Stimulated activated CD4-positive, alpha-beta T cell treated with anti-CD3 and anti-CD28 coated beads, Interleukin-15, amount 100 ng/mL, for 48 hours (primary cell): ENCODE data around the gene GMIP.

Experiments
- DNase-seq, 2 donors: peaks; one replicate each; pipeline ENCODE4 v3.0.0-alpha.2; 2020; ENCODE audit warnings: low read depth in 2 of 2

Gene GMIP

DNA sequence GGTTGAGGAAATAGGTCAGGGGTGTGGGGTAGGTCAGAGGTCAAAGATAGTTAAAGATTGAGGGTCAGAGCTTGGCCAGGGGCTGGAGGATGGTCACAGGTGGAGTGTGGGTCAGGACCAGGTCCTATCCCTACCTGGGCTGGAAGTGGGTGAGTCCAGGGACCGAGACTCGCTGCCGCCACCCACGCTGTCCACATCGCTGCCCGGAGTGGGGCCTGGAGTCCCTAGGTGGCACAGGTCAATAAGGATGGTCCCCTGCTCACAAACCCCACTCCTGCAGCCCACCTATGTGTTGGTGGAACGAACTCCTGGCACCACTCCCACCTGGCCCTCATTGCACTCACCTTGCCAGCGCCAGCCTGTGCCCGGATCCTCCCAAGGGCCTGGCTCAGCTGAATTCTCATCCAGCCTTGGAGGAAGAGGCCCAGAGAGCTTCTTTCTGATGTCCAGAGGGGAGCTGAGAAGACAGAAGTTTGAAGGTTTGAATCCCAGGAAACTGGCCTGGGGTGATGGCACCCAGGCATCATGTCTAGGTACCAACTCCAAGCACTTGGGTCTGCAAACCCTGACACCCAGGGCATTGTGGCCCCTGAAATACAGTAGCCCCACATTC is 6.8 kb downstream of the GMIP start:
- no peak for DNase-seq

DNA sequence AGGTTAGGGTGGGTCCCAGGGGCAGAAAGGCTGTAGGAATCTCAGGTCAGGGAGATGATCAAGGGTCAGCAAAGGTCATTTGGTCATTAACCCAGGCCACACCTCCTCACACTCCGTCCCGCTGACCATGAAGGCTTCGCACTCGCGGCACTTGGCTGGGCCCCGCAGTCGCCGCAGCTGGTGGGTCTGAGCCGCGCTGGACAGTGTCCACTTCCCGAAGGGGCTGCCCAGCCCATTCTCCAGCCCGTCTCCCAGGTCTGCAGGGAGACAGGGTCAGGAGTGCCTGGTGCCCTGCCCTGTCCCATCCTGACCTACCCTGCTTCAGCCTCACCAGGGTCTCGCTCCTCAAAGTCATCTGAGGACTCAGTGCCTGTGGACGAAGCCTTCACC is 8.1 kb downstream of the GMIP start:
- no peak for DNase-seq

DNA sequence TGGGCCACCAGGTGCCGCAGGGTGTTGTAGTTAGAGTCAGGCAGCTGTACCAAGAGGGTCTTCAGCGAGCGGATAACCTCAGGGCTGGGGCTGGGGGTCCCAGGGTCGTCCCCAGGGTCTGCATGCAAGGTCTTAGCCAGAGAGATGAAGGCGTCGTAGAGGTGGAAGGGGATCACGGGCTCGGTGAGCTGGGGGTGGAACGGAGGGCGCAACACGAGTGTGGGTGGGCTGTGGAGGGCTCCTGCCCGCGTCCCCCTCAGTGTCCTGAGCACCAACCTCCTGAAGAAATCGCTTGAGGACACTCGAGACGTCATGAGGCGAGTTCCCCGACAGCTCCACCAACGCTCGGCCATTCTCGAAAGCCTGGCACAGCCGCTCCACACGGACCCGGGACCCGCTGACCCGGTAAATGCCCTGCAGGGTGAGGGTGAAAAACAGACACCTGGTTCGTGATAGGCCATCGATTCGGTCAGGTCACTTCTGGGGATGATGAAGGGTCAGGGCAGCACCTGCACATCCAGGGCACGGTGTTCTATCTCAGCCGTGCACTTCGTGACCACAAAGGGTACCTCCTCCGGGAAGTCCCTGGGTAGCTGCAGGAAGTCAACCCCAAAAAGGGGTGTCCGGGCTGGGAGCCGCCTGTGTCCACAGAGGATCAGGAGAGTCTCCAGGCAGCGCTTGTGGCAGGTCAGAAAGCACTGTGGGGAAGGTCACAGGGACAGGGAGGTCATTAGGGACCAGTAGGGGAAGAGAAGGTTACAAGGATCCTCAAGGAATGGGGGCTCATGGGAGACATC is 8.7 kb downstream of the GMIP start:
- no peak for DNase-seq

DNA sequence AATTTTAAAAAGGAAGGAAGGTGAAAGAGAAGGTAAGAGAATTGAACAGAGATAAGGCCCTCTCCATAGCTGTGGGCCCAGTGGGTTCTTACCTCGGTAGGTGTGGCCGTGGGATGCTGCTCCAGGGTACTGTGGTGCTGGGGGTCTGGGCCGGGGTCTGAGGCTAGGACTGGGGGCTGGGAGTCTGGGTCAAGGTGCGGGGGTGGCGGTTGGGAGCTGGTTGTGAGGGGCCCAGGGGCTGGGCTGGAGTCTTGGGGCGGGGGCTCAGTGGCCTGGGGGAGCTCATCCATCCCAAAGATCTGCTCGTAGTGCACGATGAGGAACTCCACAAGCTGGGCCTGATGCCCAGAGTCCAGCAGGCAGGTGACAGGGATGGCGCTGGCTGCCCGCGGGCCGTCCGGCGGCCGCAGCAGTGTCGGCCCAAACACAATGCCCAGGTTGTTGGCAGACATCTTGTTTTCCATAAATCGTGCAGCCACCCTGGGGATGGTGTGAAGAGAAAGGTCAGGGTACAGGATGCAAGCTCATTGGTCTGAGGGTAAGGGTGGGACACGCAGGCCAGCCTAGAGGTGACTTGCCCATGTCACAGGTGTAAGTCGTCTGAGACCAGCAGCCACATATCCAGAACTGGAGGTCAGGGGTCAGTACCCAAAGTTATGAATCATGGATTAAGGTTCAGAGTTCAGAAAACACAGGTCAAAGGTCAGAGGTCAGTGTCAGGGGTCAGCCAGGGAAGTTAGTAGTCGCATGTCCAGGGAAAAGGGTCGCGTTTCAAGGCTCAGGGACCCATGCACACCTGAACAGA is 9.5 kb downstream of the GMIP start:
- DNase-seq: no peak

DNA sequence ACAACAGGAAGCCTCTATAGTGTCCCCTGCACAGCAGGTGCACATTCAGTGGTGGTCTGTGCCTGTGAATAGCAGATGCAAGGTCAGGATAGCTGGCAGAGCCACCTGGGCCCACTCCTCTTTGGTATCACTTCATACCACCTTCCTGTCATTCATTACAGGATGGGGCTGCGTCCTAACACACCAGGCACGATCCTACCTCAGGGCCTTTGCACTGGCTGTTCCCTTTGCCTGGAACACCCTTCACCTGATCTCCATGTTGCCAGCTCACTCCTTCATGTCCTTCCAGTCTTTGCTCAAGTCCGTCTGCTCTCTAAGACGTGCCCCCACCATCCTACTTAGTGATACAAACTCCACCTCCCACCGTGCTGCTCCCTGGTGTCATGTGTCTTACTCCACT is 10.8 kb downstream of the GMIP start:
- no peak for DNase-seq

DNA sequence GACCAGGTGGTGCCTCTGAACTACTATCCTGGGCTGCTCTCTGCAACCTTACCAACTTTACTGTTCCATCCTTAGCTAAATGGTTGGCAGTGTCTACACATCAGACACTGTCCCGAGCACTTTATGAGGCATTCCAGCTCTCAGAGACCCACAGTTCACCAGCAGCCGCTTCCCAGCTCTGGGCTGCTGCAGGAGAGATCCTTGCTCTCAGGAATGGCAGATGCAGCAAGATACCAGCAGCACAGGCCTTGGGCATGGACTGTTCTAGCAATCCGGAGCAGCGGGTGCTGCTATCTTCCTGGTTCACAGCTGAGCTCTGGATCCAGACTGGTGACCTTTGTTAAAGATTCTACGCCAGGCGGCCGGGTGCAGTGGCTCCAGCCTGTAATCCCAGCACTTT is 12.1 kb downstream of the GMIP start:
- DNase-seq: no peak

DNA sequence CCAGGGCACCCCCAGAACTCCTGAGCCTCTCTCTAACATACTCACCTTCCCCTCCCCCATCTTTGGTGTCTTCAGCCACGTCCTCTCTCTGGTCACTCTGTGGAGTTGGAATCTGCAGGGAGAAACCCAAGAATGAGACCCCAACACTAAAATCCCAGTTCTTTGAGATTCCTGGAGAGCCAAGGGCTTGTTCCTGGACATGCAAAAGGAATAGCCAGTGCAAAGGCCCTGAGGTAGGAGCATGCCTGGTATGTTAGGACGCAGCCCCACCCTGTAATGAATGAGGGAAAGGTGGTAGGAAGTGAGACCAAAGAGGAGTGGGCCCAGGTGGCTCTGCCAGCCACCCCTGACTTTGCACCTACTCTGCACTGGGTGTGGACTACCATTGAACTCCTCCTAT is 13.0 kb downstream of the GMIP start:
- no peak for DNase-seq

DNA sequence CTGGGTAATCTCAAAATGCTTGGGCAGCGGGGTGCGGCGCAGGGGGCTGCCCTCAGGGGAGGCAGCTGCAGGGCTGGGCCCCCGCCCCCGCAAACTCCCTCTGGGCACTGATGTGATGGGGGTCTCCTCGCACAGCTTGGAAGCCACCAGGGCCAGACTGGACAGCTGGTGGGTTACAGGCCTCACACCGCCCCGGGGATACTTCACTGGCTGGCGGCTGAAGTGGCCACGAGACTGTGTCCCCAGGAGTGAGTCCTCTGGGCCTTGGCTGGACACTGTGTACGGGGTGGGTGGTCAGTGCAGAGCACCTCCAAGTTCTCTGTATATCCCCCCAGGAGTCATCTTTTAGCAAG is 13.4 kb downstream of the GMIP start:
- no peak for DNase-seq

DNA sequence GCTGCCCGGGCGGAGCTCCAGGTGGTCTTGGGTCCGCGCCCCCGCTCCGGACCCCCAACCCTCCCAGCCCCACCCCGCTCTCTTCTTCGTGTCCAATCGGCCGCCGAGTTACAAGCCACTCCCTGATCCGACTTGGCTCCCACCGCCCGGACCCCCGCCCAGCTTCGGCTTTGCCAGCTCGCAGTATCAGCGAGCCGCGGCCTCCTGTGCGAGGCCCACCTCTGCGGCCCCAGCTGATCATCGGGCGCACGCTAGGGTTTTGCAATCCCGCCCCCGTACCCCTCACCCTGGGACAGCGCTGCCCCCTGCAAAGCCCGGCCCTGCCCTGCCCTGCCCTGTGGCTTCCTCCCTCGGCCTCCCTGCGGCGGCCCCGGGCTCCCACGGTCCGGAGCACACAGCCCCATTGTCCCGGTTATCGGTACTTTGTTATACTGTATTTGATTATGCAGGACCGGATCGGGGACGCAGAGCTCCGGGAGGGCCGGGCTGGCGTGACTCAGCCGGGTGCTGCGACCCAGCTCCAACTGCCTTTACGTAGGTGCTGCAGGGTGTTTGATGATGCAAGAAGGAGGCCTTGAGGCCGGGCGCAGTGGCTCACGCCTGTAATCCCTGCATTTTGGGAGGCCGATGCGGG is 14.8 kb downstream of the GMIP start:
- DNase-seq: peak in 1 of 2 donors; percentile 33

DNA sequence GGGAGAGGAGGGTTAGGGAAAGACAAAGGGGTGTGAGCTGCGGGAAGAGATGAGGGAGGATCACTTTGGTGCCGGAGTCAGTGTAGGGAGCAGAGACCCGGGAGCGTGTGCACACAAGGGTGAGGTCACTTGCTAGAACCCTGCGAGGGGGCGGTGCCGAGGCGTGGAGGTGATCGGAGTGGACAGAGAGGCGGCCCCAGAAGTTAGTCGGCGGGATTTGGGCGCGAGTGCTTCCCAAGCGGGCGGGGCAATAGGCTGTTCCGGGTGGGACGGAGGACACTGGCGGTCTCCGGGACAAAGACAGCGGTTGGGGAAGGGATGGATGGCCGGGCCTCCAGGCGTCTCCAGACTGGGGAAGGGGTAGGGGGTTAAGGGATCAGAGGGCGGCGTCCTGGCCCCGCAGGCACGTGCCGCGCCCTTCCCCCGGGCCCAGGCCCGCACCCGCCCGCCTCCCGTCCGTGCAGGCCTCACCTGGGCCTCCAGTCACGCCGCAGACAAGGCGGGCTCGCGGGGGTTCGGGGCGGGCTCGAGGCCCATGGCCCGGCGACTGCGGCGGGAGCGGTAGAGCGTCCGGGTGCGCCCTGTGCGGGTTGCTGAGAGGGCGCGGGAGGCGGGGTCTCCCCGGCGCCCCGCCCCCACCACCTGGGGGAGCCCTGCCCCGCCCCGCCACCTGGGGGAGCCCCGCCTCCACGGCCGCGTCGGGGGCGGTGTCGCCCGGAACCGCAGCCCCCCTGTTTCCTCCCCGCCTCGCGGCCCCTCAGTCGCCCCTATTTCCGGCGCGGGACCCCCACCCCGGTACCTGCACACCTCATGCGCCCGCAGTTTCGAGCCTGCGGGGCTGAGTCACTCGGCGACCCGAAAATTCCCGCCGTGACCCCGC is 15.6 kb downstream of the GMIP start, which contains the start of gene LPAR2:
Gene LPAR2 (minus strand): TSS at position 600 of the 880 bp plus-strand sequence. CDS start 945 bp downstream, outside the sequence.
- peak in 1 of 2 donors; percentile 56 for DNase-seq

DNA sequence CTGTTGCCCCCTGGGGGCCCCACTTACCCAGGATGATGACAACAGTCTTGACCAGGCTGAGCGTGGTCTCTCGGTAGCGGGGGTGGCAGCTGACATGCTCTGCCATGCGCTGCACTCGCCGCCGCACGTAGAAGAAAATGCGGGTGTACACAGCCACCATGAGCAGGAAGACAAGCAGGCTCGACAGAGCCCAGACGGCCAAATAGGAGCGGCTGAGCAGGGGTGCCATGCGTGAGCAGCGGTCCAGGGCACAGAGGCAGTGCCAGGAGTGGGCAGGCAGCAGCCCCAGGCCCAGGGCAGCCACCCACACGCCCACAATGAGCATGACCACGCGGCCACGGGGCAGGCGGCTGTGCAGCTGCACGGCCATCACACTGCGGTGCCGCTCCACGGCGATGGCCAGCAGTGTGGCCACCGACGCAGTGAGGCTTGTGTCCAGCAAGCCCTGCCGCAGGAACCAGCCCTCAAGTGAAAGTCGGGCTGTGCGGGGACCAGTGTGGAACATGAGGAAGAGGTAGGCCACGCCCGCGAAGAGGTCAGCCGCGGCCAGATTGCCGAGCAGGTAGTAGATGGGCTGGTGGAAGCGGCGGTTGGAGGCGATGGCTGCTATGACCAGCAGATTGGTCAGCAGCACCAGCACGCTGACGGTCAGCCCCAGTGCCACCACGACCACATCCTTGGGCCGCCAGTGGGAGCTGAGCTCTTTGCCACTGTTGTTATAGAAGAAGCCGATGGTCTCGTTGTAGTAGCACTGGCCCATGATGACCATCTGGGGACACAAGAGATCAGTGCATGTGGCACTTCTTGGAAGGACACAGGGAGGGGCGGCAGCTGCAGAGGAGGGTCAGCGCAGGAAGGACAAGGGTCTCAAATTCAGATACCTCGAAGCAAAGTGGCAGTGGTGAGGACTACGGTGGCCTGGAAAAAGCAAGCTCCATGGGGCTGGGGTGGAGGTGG is 16.7 kb downstream of the GMIP start:
- no peak for DNase-seq

DNA sequence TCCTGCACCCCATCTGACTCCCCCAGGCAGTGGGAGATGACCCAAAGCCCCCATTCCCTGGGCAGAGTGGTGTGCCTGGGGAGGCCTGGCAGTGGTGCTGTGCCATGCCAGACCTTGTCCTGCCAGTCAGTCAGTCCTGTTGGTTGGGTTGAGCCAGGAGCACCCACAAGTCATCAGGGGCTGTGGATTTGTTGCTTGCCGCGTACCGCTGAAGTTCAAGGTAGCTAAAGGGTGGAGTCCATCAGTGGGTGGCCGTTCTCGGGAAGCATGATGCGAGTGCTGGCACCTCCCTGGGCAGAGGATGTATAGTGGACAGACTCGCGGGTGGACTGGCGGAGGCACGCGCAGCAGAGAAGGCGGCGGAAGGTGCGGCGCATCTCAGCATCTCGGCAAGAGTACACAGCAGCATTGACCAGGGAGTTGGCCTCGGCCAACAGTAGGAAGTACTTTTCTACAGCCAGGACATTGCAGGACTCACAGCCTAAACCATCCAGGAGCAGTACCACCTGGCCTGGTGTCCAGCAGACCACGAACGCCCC is 19.4 kb downstream of the GMIP start:
- DNase-seq: no peak

DNA sequence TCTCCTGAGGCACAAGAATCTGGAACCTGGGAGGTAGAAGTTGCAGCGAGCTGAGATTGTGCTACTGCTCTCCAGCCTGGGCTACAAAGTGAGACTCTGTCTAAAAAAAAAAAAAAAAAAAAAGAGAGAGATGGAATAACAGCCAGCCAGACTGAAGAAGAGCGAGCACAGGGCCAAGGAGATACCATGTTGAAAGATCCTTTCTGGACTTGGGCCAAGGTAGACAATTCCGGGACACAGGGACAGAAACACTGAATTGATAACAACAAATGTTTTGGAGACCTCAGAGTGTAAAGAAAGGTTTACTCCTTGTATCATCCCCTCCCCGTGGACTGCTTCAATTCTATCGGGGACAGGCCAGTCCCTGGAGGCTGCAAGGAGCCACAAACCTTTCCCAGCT is 20.1 kb downstream of the GMIP start:
- no peak for DNase-seq

DNA sequence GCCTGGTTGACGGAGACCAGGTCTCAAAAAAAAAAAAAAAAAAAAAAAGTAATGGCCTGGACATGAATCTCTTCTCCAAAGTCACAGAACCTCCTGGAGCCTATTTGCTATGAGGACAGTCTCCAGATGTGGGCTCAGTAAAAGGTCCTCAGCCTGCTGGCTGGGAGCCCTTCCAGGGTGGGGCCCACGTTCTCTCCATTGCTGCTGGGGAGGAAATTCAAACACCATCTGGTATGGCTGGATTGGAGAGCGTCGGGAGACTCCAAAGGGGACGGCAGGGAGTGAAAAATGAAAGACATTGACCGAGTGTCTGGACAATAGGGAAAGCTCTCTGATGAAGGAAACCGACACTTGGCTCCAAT is 23.6 kb downstream of the GMIP start:
- DNase-seq: no peak

DNA sequence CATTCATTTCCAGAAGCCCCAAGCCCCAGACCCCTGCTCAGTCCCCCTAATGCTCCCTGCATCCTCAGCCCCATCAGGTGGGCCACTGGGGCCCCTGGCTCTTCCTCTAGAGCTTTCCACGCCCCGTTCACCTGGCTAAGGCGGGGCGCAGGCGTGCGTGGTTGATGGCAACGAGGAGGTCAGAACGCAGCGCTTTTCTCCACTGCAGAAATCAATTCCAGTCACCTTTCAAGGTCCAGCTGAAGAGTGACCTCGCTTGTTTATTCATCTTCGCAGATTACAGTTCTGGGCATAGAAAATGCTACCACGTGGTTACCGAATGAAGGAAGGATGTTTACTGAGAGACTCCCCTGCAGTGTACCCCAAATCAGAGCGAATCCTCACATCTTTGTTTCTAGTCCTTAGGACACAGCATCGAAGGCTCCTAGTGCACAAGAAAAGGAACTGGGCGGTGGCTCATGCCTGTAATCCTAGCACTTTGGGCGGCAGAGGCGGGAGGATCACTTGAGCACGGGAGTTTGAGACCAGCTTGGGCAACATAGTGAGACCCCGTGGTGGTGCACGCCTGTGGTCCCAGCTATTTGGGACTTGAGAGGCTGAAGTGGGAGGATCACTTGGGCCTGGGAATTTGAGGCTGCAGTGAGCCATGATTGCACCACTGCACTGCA is 24.1 kb downstream of the GMIP start:
- no peak for DNase-seq

DNA sequence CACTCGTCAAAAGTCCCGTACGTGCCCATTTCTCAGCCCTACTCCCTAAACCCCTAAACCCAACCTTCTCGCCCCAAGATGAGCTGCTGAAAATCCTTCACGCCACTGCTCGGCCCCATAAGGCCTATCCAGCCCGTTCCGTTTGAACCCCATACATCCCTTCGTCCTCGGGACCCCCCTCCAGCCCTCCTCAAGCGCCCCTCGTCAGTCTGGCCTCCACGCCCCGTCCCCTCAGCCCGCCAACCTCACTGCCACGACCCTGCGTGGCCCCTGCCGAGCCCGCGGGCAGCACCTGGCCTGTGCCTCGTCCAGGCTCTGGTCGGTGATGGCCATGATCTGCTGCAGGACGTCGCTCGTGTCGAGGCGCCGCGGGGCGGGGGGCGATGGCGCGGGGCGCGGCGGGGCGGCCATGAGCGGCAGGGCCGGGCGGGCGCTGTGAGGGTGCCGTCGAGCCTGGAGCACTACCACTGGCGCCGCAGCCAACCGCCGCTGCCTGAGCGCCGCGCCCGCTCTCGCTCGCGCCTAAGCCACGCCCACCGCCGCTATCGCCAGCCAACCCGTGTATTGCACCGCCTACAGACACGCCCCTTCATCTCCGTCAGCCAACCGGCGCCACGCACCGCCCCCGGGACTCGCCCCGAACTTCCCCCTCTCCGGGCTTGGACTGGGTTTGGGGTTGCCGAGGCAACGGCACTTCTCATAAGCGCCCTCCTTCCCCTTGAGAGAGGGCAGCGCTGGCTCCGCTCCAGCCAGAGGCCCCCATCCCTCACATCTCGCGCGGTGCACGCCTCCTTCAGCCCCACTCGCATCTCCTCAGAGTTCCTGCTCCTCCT is 25.0 kb downstream of the GMIP start, which contains the start of gene PBX4:
Gene PBX4 (minus strand): TSS at position 469 of the 833 bp plus-strand sequence. CDS start 58 bp downstream, at position 411.
- peak; percentile 97 to 99 for DNase-seq

DNA sequence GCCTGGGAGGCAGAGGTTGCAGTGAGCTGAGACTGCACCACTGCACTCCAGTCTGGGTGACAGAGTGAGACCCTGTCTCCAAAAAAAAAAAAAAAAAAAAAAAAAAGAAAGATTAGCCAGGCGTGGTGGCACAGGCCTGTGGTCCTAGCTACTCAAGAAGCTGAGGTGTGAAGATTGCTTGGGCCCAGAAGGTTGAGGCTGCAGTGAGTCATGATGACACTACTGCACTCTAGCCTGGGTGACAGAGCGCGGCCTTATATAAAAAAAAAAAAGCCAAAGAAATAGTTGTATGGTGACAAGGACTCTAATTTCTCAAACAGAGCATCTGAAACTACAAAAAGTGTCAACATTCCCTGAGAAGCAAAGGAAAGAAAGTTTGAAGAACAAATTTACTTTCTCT is 28.4 kb downstream of the GMIP start:
- DNase-seq: no peak

DNA sequence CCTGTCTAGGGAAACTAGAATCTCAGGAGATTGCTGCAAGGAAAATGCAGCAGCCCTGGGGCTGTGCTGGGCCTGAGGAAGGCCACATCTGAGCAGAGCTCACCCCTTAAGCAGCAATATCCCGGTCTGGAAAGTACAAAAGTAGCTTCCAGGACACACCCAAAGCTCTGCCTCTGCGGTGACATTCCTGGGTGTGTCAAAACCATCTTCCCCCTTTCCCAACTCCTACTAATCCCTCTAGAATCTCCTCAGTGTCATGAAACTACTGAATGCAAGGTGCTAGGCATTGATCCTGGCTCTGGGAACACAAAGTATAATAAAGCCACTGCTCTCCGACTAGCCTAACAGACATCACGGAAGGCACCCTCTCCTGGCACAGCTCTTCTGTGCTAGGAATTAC is 30.0 kb downstream of the GMIP start:
- DNase-seq: no peak
